ENCODE measurements around the gene SNTB2.
"Not testable (repeated sequence)": the region's sequence is repeated elsewhere in the genome, so short reads cannot be mapped to it uniquely, and the experiment has no call there.

The SNTB2 gene

DNA sequence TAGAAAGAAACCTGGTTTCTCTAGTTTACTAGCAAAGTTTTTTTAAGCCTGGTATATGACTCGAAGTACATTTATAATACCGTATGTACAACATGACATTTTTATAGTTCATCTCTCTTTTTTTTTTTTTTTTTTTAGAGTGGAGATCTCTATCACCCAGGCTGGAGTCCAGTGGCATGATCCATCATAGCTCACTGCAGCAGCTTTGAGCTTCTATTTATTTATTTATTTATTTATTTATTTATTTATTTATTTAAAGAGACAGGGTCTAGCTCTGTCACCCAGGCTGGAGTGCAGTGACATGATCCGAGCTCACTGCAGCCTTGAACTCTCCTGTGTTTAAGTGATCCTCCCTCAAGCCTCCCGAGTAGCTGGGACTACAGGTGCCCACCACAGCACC is 98.3 kb downstream of the SNTB2 start:
- Histone ChIP-seq H3K4me3 (ENCODE audit: extremely low read depth, insufficient read depth, low read length, poor library complexity, severe bottlenecking) (no peak overlapping the region), H3K4me1 (ENCODE audit: control insufficient read depth, insufficient read depth, low read length, poor library complexity, severe bottlenecking) (peaks cover 10% of the 10 kb centered on the region), H3K27ac (ENCODE audit: low read depth, low read length, severe bottlenecking) (no peak overlapping the region), H3K36me3 (ENCODE audit: control insufficient read depth, insufficient read depth, low read length) (peaks cover 25% of the 10 kb centered on the region), H3K9me3 (ENCODE audit: control insufficient read depth, low read length) (no peaks in the 10 kb centered on the region)
- WGBS, 2 experiments (ENCODE audit: insufficient coverage in 2 of 2) = 97 to 100% methylated on average over 1 to 2 of the region's 4 CpGs

DNA sequence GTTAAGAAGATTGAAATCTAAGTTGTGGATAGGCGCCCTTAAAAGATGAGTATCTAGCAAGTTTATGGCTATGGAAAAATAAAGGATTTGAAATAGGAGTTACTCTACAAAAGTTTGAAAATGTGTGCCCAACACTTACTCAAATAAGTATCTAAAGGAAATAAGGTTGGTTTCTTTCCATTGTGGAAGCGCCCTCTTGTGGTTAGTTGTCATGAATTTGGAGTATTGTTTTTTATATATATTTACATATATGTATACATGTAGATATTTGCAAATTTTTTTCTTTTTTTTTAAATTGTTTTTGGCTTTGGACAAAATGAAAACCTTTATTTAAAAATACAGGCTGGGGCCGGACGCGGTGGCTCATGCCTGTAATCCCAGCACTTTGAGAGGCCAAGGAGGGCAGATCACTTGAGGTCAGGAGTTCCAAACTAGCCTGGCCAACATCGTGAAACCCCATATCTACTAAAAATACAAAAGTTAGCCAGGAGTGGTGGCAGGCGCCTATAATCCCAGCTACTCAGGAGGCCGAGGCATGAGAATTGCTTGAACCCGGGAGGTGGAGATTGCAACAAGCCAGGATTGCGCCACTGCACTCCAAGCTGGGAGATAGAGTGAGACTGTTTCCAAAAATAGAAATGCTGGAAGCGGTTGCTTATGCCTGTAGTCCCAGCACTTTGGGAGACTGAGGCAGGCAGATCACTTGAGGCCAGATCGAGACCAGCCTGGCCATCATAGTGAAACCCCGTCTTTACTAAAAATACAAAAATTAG is 100.2 kb downstream of the SNTB2 start:
- H3K4me1 ChIP-seq (ENCODE audit: control insufficient read depth, insufficient read depth, low read length, poor library complexity, severe bottlenecking) = peaks cover 10% of the 10 kb centered on the region
- WGBS, 2 experiments (ENCODE audit: insufficient coverage in 2 of 2) = 89% methylated on average over 11 to 12 of the region's 13 CpGs
- no peaks in the 10 kb centered on the region for H3K9me3 ChIP-seq (ENCODE audit: control insufficient read depth, low read length)
- H3K4me3 ChIP-seq (ENCODE audit: extremely low read depth, insufficient read depth, low read length, poor library complexity, severe bottlenecking) = no peak overlapping the region
- peaks cover 25% of the 10 kb centered on the region for H3K36me3 ChIP-seq (ENCODE audit: control insufficient read depth, insufficient read depth, low read length)
- H3K27ac ChIP-seq (ENCODE audit: low read depth, low read length, severe bottlenecking) = no peak overlapping the region

GRCh38 chr16:69291657-69292056 is 104.7 kb downstream of the SNTB2 start:
- H3K9me3 ChIP-seq (ENCODE audit: control insufficient read depth, low read length); H3K4me1 ChIP-seq (ENCODE audit: control insufficient read depth, insufficient read depth, low read length, poor library complexity, severe bottlenecking); H3K4me3 ChIP-seq (ENCODE audit: extremely low read depth, insufficient read depth, low read length, poor library complexity, severe bottlenecking); H3K27ac ChIP-seq (ENCODE audit: low read depth, low read length, severe bottlenecking): not testable (repeated sequence)
- 98 to 100% methylated on average over 7 of the region's 9 CpGs for WGBS, 2 experiments (ENCODE audit: insufficient coverage in 2 of 2)
- H3K36me3 ChIP-seq (ENCODE audit: control insufficient read depth, insufficient read depth, low read length) = peaks cover 10% of the 10 kb centered on the region

DNA sequence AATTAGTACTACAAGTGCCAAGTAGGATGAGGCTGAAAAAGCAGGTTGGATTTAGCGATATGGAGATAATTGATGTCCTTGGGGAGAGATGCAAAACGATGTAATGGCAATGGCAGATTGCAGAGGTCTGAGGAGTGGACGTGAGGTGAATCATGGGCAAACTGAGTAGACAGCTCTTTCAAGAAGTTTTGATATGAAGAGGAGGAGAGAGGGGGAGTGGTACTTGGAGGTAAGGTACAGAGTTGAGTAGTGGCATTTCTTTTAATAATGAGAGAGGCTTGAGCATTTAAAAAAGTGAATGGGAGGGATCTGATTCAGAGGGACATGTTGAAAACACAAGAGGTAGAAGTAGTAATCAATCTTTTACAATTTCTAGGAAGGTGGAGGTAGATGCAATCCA is 106.4 kb downstream of the SNTB2 start:
- WGBS, 2 experiments (ENCODE audit: insufficient coverage in 2 of 2) = 94 to 97% methylated on average over 3 of the region's 3 CpGs
- Histone ChIP-seq H3K27ac (ENCODE audit: low read depth, low read length, severe bottlenecking) (no peak overlapping the region), H3K4me3 (ENCODE audit: extremely low read depth, insufficient read depth, low read length, poor library complexity, severe bottlenecking) (no peak overlapping the region), H3K4me1 (ENCODE audit: control insufficient read depth, insufficient read depth, low read length, poor library complexity, severe bottlenecking) (no peaks in the 10 kb centered on the region), H3K36me3 (ENCODE audit: control insufficient read depth, insufficient read depth, low read length) (peaks cover 5% of the 10 kb centered on the region), H3K9me3 (ENCODE audit: control insufficient read depth, low read length) (no peaks in the 10 kb centered on the region)

DNA sequence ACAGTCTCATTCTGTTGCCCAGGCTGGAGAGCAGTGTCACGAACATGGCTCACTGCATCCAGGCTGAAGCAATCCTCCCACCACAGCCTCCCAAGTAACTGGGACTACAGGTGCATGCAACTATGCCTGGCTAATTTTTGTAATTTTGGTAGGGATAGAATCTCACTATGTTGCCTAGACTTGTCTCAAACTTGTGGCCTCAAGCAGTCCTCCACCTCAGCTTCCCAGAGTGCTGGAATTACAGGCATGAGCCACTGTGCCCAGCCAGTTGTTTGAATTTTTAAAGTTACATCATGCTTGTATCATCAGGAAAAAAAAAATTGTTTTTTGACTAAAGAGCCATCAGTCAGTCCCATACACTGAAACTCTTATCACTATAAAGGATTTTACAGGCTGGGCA is 107.1 kb downstream of the SNTB2 start:
- no peaks in the 10 kb centered on the region for H3K4me1 ChIP-seq (ENCODE audit: control insufficient read depth, insufficient read depth, low read length, poor library complexity, severe bottlenecking)
- no peak overlapping the region for H3K27ac ChIP-seq (ENCODE audit: low read depth, low read length, severe bottlenecking)
- H3K36me3 ChIP-seq (ENCODE audit: control insufficient read depth, insufficient read depth, low read length) = peaks cover 5% of the 10 kb centered on the region
- no CpG with 5 or more reads among the region's 1 CpG for WGBS, 2 experiments (ENCODE audit: insufficient coverage in 2 of 2)
- H3K9me3 ChIP-seq (ENCODE audit: control insufficient read depth, low read length) = no peaks in the 10 kb centered on the region
- no peak overlapping the region for H3K4me3 ChIP-seq (ENCODE audit: extremely low read depth, insufficient read depth, low read length, poor library complexity, severe bottlenecking)

DNA sequence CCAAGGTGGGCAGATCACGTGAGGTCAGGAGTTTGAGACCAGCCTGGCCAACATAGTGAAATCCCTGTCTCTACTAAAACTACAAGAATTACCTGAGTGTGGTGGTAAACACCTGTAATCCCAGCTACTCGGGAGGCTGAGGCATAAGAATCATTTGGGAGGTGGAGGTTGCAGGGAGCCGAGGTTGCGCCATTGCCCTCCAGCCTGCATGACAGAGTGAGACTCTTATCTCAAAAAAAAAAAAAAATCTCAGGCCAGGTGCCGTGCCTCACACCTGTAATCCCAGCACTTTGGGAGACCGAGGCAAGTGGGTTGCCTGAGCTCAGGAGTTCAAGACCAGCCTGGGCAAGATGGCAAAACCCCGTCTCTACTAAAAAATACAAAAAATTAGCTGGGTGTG is 109.8 kb downstream of the SNTB2 start:
- not testable (repeated sequence) for H3K4me1 ChIP-seq (ENCODE audit: control insufficient read depth, insufficient read depth, low read length, poor library complexity, severe bottlenecking); H3K27ac ChIP-seq (ENCODE audit: low read depth, low read length, severe bottlenecking); H3K4me3 ChIP-seq (ENCODE audit: extremely low read depth, insufficient read depth, low read length, poor library complexity, severe bottlenecking); H3K9me3 ChIP-seq (ENCODE audit: control insufficient read depth, low read length)
- peaks cover 23% of the 10 kb centered on the region for H3K36me3 ChIP-seq (ENCODE audit: control insufficient read depth, insufficient read depth, low read length)
- 75 to 96% methylated on average over 3 of the region's 7 CpGs for WGBS, 2 experiments (ENCODE audit: insufficient coverage in 2 of 2)

DNA sequence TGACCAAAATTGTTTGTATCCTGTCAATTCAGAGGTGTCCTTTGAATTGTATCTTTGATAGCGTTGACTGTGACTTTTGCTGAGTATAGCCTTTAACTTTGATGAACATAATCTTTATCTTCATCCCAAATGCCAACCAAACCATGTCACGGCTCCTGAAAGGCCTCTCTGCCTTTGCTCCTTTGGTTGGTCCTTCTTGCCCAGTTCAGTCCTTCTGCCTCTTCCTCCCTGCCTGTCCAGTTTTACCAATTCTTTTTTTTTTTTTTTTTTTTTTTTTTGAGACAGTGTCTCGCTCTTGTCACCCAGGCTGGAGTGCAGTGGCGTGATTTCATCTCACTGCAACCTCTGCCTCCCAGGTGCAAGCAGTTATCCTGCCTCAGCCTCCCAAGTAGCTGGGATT is 111.3 kb downstream of the SNTB2 start:
- 100% methylated on average over 1 to 2 of the region's 4 CpGs for WGBS, 2 experiments (ENCODE audit: insufficient coverage in 2 of 2)
- Histone ChIP-seq H3K36me3 (ENCODE audit: control insufficient read depth, insufficient read depth, low read length) (peaks cover 29% of the 10 kb centered on the region), H3K27ac (ENCODE audit: low read depth, low read length, severe bottlenecking) (no peak overlapping the region), H3K9me3 (ENCODE audit: control insufficient read depth, low read length) (no peaks in the 10 kb centered on the region), H3K4me3 (ENCODE audit: extremely low read depth, insufficient read depth, low read length, poor library complexity, severe bottlenecking) (no peak overlapping the region), H3K4me1 (ENCODE audit: control insufficient read depth, insufficient read depth, low read length, poor library complexity, severe bottlenecking) (no peaks in the 10 kb centered on the region)

- no peak overlapping the region for H3K27ac ChIP-seq (ENCODE audit: low read depth, low read length, severe bottlenecking)
- H3K9me3 ChIP-seq (ENCODE audit: control insufficient read depth, low read length) = no peaks in the 10 kb centered on the region
- no peaks in the 10 kb centered on the region for H3K4me1 ChIP-seq (ENCODE audit: control insufficient read depth, insufficient read depth, low read length, poor library complexity, severe bottlenecking)
- H3K4me3 ChIP-seq (ENCODE audit: extremely low read depth, insufficient read depth, low read length, poor library complexity, severe bottlenecking) = no peak overlapping the region
- WGBS, 2 experiments (ENCODE audit: insufficient coverage in 2 of 2) = 82 to 100% methylated on average over 1 of the region's 1 CpG
- peaks cover 24% of the 10 kb centered on the region for H3K36me3 ChIP-seq (ENCODE audit: control insufficient read depth, insufficient read depth, low read length)
Observed at GRCh38 chr16:69301187-69301586, 114.2 kb downstream of the SNTB2 start.

GRCh38 chr16:69301861-69302260 is 114.9 kb downstream of the SNTB2 start:
- Histone ChIP-seq H3K27ac (ENCODE audit: low read depth, low read length, severe bottlenecking) (no peak overlapping the region), H3K9me3 (ENCODE audit: control insufficient read depth, low read length) (no peaks in the 10 kb centered on the region), H3K36me3 (ENCODE audit: control insufficient read depth, insufficient read depth, low read length) (peaks cover 24% of the 10 kb centered on the region), H3K4me1 (ENCODE audit: control insufficient read depth, insufficient read depth, low read length, poor library complexity, severe bottlenecking) (no peaks in the 10 kb centered on the region), H3K4me3 (ENCODE audit: extremely low read depth, insufficient read depth, low read length, poor library complexity, severe bottlenecking) (no peak overlapping the region)
- 83 to 93% methylated on average over 2 of the region's 4 CpGs for WGBS, 2 experiments (ENCODE audit: insufficient coverage in 2 of 2)

DNA sequence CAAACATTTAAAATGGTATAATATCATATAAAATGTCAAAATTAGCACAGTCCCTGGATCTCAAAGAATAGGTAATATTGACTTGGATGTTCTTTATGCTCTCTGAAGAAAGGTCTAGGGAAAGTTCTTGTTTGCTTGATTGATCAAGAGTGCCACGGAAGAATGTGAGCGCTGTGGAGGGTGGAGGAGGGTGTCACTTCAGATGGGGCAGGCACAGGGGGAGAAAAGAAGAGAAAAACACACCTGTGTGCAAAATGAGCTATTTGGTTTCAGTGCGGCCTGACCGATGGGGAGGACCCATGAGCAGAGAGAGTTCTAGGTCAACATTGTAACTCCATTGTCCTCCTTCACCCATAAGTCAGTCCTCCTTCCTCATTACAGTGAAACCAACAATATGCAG is 115.3 kb downstream of the SNTB2 start:
- WGBS, 2 experiments (ENCODE audit: insufficient coverage in 2 of 2) = 95% methylated on average over 2 to 4 of the region's 4 CpGs
- Histone ChIP-seq H3K9me3 (ENCODE audit: control insufficient read depth, low read length) (no peaks in the 10 kb centered on the region), H3K36me3 (ENCODE audit: control insufficient read depth, insufficient read depth, low read length) (peaks cover 24% of the 10 kb centered on the region), H3K4me1 (ENCODE audit: control insufficient read depth, insufficient read depth, low read length, poor library complexity, severe bottlenecking) (no peaks in the 10 kb centered on the region), H3K4me3 (ENCODE audit: extremely low read depth, insufficient read depth, low read length, poor library complexity, severe bottlenecking) (no peak overlapping the region), H3K27ac (ENCODE audit: low read depth, low read length, severe bottlenecking) (no peak overlapping the region)

GRCh38 chr16:69306031-69306430 is 119.1 kb downstream of the SNTB2 start:
- WGBS, 2 experiments (ENCODE audit: insufficient coverage in 2 of 2) = no CpG with 5 or more reads among the region's 1 CpG
- no peaks in the 10 kb centered on the region for H3K4me1 ChIP-seq (ENCODE audit: control insufficient read depth, insufficient read depth, low read length, poor library complexity, severe bottlenecking)
- H3K4me3 ChIP-seq (ENCODE audit: extremely low read depth, insufficient read depth, low read length, poor library complexity, severe bottlenecking) = no peak overlapping the region
- no peak overlapping the region for H3K27ac ChIP-seq (ENCODE audit: low read depth, low read length, severe bottlenecking)
- H3K36me3 ChIP-seq (ENCODE audit: control insufficient read depth, insufficient read depth, low read length) = peaks cover 6% of the 10 kb centered on the region
- no peaks in the 10 kb centered on the region for H3K9me3 ChIP-seq (ENCODE audit: control insufficient read depth, low read length)
